HEK293 (cell line): ENCODE measurements around the gene HEPACAM2.

ENCODE experiments used
- CTCF ChIP-seq: fragments of 450-650 bp; formaldehyde crosslinking; IDR thresholded peaks from 2 replicates; pipeline ENCODE4 v1.5.1; 2016; ENCODE audit warnings: missing biosample characterization, missing genetic modification characterization
- ZNF341 ChIP-seq: fragments of 450-650 bp; formaldehyde crosslinking; IDR thresholded peaks from 2 replicates; pipeline ENCODE4; 2016; ENCODE audit warnings: low read depth, missing biosample characterization, missing genetic modification characterization
- TF ChIP-seq, protein P1 (sequence below): fragments of 450-650 bp; formaldehyde crosslinking; IDR thresholded peaks from 2 replicates; pipeline ENCODE4 v1.5.1; 2016; ENCODE audit warnings: missing biosample characterization, missing genetic modification characterization
- TF ChIP-seq, protein P2 (sequence below): IDR thresholded peaks from 2 replicates; pipeline ENCODE4 v1.6.1; 2011; ENCODE audit warnings: mild to moderate bottlenecking, low read depth, low read length, borderline replicate concordance

- no peak for TF ChIP-seq CTCF (tag by site-specific recombination)
- TF ChIP-seq, protein P1, sequence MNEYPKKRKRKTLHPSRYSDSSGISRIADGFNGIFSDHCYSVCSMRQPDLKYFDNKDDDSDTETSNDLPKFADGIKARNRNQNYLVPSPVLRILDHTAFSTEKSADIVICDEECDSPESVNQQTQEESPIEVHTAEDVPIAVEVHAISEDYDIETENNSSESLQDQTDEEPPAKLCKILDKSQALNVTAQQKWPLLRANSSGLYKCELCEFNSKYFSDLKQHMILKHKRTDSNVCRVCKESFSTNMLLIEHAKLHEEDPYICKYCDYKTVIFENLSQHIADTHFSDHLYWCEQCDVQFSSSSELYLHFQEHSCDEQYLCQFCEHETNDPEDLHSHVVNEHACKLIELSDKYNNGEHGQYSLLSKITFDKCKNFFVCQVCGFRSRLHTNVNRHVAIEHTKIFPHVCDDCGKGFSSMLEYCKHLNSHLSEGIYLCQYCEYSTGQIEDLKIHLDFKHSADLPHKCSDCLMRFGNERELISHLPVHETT (tag by site-specific recombination), result no peak
- TF ChIP-seq ZNF341 (tag by site-specific recombination), result no peak
- TF ChIP-seq, protein P2, sequence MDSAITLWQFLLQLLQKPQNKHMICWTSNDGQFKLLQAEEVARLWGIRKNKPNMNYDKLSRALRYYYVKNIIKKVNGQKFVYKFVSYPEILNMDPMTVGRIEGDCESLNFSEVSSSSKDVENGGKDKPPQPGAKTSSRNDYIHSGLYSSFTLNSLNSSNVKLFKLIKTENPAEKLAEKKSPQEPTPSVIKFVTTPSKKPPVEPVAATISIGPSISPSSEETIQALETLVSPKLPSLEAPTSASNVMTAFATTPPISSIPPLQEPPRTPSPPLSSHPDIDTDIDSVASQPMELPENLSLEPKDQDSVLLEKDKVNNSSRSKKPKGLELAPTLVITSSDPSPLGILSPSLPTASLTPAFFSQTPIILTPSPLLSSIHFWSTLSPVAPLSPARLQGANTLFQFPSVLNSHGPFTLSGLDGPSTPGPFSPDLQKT, result no peak
Observed at GRCh38 chr7:93148144-93148543, 78.1 kb downstream of the HEPACAM2 start, which contains the start of gene SAMD9L.
